Activated naive CD4-positive, alpha-beta T cell treated with anti-CD3 and anti-CD28 coated beads, Interleukin-2, amount 50 U/mL, for 16 hours (primary cell): ENCODE data around the gene EDDM13.
A peak's percentile ranks its signal among the peaks of the same experiment; 100 is the strongest.
"Not testable (repeated sequence)": the region's sequence is repeated elsewhere in the genome, so short reads cannot be mapped to it uniquely, and the experiment has no call there.

Experiments
- DNase-seq: peaks from one replicate; pipeline ENCODE4 v3.0.0-alpha.2; 2020

EDDM13 gene

DNA sequence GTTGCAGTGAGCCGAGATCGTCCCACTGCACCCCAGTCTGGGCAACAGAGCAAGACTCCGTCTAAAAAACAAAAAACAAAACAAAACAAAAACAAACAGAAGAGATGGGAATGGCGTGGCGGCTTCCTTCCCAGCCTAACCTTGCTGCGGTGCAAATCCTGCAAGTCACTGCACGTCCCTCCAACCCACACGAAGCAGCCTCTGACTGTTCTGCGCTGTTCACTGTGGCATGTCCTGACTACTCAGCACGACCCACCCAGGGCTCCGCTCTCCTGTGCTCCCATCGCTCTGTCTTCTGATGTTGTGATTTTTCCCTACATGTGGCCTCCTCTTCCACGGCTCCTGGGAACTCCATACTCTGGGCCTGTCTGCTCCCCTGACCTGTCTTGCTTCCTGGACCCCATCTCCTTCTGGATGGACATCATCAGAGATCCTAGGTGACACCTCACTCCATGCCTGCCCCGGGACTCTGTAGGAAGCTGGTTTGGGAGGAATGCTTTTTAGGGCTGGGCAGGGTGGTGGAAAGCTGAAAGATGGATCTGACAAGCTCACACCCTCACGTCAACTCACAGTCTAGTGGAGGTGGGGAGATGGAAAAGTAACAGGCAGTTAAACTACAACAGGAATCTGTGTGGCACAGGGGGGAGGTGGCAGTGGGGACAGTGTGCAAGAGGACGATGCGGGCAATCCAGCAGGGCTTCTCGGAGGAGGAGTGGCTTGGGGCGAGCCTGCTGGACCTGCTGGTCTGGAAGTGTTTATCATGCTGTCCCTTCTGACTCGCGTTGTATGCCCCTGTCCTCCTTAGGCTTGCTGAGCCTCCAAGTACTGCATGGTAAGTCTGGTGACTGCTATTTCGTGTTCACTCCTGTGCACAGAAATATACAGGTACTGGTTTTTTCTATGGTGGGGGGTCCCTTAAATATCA is 23.2 kb downstream of the EDDM13 start:
- no peak for DNase-seq

DNA sequence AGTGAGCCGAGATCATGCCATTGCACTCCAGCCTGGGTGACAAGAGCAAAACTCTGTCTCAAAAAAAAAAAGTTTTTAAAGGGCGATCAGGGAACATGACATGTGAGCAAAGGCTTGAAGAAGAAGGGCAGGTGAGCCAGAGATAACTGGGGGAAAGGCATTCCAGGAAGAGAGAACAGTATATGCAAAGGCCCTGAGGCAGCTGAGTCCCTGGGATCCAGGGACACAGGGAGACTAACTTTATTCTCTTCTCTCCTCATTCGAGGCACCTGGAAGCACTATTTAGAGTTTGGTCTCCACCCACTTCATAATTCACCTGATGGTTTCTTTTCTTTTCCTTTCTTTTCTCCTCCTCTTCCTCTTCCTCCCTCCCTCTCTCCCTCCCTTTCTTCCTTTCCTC is 24.5 kb downstream of the EDDM13 start:
- DNase-seq = no peak

DNA sequence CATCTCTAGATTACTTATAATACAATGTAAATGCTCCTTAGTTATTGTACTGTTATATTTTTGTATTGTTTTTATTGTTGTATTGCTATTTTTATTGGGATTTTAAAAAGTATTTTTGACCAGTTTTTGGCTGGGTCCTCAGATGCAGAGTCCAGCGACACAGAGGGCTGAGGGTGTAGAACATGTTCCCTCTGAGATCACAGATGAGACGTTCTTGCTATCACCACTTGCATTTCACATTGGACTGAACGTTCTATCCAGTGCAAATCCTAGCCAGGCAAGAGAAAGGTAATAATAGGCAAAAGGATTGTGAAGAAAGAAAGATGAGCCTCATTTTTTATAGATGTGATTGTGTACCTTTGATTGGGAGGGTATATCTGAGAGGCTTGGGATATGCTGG is 27.1 kb downstream of the EDDM13 start:
- DNase-seq = no peak

- DNase-seq = no peak
These were observed 28.6 kb downstream of the EDDM13 start for GRCh38 chr19:56301155-56301554.

DNA sequence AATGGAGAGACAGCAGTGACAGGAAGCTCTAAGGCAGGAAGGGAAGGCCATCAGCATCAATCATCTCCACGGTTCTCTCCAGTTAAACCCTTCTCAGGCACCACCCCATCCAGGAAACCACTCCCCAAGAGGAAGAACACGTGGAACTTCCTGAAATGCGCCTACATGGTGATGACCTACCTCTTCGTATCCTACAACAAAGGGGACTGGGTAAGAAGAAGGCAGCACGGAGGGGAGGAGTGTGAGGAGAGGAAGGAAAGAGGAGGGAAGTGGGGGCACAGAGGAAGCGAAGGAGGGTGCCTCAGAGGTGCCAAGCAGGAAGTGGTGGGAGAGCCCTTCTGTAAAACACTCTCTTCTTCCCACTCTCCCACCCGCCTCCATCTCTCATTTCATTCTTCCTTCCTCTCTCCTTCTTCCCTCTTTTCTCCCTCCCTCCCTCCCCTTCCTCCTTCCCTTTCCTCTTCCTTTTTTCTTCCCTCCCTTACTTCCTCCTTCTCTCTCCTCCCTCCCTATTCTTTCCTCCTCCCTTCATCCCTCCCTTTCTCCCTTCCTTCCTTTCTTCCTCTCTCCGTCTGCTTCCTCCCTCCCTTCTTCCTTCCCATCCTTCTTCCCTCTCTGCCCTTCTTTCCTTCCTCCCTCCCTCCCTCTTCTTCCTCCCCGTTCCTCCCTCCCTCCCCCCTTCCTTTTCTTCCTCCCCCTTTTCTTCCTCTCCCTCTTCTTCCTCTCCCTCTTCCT is 29.5 kb downstream of the EDDM13 start:
- DNase-seq = no peak

- no peak for DNase-seq
These were observed 31.7 kb downstream of the EDDM13 start for GRCh38 chr19:56304243-56304642.

DNA sequence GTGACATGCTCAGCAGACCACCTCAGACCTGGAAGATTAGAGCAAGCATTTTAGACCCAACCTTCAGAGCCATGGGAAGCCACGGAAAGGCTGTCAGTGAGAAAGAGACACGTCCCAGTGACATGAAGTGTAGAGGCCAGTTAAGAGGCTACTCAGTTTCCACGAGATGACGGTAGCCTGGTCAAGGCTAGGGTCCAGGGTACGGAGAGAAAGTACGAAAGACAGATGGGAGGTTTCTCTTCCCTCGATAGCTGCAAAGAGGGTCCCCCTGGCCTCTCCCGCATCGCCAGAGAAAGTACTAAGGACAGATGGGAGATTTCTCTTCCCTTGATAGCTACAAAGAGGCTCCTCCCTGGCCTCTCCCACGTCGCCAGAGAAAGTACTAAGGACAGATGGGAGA is 33.5 kb downstream of the EDDM13 start:
- no peak for DNase-seq

- not testable (repeated sequence) for DNase-seq
These were observed 34.5 kb downstream of the EDDM13 start for GRCh38 chr19:56307062-56307461.

DNA sequence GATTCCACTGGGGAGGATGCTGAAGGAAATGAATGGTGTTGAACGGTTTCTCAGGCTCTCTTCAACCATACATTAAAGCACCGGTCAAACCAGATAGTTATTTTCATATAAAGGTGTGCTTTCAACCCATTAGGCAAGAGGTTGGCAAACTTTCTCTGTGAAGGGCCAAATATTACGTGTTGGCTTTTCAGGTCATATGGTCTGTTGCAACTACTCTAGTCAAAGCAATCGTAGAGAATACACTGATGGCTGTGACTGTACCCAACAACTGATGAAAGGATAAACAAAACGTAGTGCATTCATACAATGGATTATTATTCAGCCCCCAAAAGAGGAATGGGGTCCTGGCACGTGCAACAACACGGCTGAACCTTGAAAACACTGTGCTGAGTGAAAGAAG is 36.2 kb downstream of the EDDM13 start:
- no peak for DNase-seq

DNA sequence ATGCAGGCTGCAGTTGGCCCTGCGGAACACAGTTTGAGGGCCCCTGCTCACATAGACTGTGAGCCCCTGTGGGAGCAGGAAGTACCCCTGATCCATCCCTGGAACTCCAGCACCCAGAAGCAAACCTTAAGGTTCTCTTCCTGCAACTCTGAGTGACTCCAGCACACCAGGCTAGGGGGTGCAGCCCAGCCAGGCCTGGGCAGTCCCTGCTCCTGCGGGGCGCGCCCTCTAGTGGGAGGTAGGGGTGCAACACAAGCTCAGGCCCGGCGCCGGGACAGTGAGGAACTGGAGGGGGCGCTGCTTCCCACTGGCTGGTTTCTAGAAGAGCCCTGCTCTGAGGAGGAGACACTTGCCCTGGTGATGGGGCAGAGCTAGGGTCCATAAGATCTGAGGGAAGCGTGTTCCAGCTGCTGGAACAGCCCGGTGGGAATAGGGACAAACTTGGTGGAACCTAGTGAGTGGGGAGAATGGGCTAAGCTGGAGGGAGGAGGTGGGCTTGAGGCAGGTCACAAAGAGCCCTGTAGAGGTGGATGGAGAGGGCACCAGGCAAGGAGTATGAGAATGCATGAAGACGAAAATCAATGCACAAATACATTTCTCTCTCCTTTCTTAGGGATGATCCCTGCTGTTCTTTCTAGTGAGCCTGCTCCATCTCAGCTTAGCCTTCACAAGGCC is 37.1 kb downstream of the EDDM13 start:
- DNase-seq = peak; percentile 51

DNA sequence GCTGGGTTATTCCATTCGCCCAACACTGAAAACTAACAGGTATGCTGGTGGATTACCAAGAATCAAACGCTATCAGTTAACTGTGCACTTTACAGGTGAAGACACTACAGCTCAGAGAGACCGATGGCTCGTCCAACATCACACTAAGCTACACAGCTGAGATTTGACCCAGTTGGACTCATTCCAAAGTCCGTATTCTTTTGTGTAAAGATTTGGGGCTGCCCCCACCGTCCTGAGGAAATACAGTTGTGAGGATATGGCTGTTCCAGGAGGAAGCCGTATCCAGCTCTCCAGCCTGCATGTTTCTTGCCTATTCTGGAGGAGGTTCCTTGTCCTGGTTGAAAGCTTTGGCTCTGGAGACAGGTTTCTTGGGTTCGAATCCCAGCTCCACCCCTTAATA is 37.9 kb downstream of the EDDM13 start:
- no peak for DNase-seq

- no peak for DNase-seq
These were observed 39.8 kb downstream of the EDDM13 start for GRCh38 chr19:56312342-56312741.

- DNase-seq = no peak
These were observed 40.5 kb downstream of the EDDM13 start for GRCh38 chr19:56312787-56313657.

- no peak for DNase-seq
These were observed 41.5 kb downstream of the EDDM13 start for GRCh38 chr19:56314018-56314380.

- peak; percentile 97 for DNase-seq
These were observed 42.0 kb downstream of the EDDM13 start, which contains the start of gene ZSCAN5A for GRCh38 chr19:56314381-56315076. TSS of gene ZSCAN5A (minus strand) at chr19:56314839. CDS start at chr19:56225046, 89,793 bp downstream.

DNA sequence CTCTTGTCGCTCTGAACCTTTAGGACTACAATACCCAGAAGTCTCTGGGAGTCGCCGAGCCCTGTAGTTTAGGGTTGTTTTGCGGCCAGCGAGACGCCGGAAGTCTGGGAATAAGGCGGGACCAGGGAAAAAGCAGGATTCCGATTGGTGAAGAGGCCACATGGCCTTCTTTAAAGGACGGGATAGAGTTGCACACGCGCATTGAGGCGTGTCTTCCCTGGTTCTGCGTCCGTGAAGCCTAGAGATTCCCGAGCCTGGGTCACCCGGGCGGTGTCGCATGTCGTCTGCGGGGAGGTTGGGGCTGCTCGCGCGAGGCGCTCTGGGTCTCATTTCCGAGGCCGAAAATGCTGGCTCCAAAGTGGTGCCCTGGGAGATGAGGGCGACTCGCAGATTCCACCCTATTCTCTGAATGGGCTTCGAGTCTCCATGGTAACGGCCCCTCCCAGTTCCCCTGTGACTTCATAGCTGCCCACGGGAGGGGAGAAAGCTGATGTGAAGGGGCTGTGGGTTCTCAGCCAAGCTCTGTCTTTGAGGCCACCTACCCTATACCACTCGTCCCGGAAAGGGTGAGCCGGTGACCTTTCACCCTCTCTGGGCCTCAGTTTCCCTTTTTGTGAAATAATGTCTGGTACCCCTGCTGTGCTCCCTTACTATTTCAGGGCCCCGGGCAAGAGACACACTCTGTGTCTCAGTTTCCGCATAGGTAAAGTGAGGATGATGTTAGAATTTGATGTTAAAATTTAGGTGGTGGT is 42.7 kb downstream of the EDDM13 start:
- DNase-seq = peak; percentile 90

DNA sequence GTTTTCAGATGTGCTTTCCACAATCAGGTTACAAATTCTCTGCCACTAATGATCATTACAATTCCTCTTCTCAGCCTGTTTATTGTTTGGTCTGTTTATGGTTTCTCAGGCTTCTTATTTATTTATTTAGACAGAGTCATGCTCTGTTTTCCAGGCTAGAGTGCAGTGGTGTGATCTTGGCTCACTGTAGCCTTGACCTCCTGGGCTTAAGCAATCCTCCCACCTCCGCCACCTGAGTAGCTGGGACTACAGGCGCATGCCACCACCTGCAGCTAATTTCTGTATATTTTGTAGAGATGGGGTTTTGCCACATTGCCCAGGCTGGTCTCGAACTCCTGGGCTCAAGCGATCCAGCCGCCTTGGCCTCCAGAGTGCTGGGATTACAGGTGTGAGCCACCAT is 44.2 kb downstream of the EDDM13 start:
- DNase-seq = no peak

DNA sequence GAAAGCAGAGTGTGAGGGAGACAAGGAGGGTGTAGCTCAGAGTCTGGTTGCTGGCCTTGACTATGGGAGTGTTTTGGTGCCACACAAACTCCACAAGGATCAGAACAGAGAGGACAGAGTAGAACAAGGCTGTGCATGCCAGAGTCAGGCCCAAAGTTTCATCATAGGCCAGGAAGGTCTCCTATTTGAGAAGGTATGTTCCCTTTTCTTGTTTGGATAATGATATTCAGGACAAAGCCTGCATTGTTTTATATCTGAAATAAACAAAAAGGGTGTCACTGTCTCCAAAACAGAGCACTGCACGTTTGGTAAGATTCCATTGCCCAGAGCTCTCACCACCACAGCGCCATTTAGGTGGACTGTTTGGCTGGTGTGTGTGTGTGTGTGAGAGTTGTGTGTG is 45.2 kb downstream of the EDDM13 start:
- DNase-seq = no peak

DNA sequence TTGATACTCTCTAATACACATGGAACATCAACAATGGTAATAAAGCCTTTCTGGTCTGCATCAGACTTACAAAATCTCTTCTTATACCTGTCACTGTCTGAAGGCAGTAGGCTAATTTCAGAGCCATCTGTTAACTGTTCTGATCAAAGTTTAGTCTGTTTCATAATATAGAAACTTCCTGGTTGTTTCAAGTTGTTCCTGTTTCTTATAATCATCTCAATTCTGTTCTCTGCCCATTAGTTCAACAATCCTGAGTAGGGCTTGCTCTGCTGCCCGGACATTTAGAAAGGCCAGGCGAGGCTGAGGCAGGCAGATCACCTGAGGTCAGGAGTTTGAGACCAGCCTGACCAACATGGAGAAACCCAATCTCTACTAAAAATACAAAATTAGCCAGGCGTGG is 47.4 kb downstream of the EDDM13 start:
- DNase-seq = no peak

- DNase-seq = no peak
These were observed 48.9 kb downstream of the EDDM13 start for GRCh38 chr19:56321254-56321988.
